PC-9 (cell line): Measurements from ENCODE around the gene ARID3B.

ENCODE experiments used
- CTCF ChIP-seq: fragments of 200-600 bp; sonication (generic); conservative IDR thresholded peaks from 2 replicates; pipeline ENCODE4 v1.6.1; 2017; ENCODE audit warnings: mixed run types, antibody characterized with exemption, mild to moderate bottlenecking, moderate library complexity
- EZH2 ChIP-seq: fragments of 200-600 bp; sonication (generic); IDR thresholded peaks from 2 replicates; pipeline ENCODE4 v1.8.0; 2017; ENCODE audit warnings: antibody characterized with exemption, low read depth

- TF ChIP-seq EZH2 = no peak
- TF ChIP-seq CTCF = no peak
Observed at GRCh38 chr15:74531144-74531811, 9.7 kb upstream of the ARID3B start.
